HEK293 (cell line): ENCODE data around the gene ARMH3.

Source experiments
- FEZF1 ChIP-seq: fragments of 450-650 bp; formaldehyde crosslinking; IDR thresholded peaks from 2 replicates; pipeline ENCODE4 v1.5.1; 2016; ENCODE audit warnings: missing biosample characterization, missing genetic modification characterization
- HOXC10 ChIP-seq: sonication (generic); formaldehyde crosslinking; IDR thresholded peaks from 2 replicates; pipeline ENCODE4 v1.8.1; 2023; ENCODE audit warnings: mild to moderate bottlenecking, missing genetic modification reagents
- KLF7 ChIP-seq: fragments of 450-650 bp; formaldehyde crosslinking; IDR thresholded peaks from 2 replicates; pipeline ENCODE4 v1.5.1; 2016; ENCODE audit warnings: missing biosample characterization, missing genetic modification characterization, borderline replicate concordance
- SCRT1 ChIP-seq: fragments of 450-650 bp; formaldehyde crosslinking; IDR thresholded peaks from 2 replicates; pipeline ENCODE4 v1.5.1; 2016; ENCODE audit warnings: missing biosample characterization, missing genetic modification characterization, borderline replicate concordance
- ZFP69B ChIP-seq: fragments of 450-650 bp; formaldehyde crosslinking; IDR thresholded peaks from 2 replicates; pipeline ENCODE4 v1.5.1; 2016; ENCODE audit warnings: missing biosample characterization, missing genetic modification characterization
- ZNF18 ChIP-seq: fragments of 450-650 bp; formaldehyde crosslinking; IDR thresholded peaks from 2 replicates; pipeline ENCODE4 v1.5.1; 2016; ENCODE audit warnings: missing biosample characterization, missing genetic modification characterization
- ZNF202 ChIP-seq: fragments of 450-650 bp; formaldehyde crosslinking; IDR thresholded peaks from 2 replicates; pipeline ENCODE4 v1.5.1; 2016; ENCODE audit warnings: missing biosample characterization, missing genetic modification characterization, borderline replicate concordance
- ZNF221 ChIP-seq: fragments of 450-650 bp; formaldehyde crosslinking; IDR thresholded peaks from 2 replicates; pipeline ENCODE4 v1.5.1; 2017; ENCODE audit warnings: missing biosample characterization, missing genetic modification characterization, borderline replicate concordance
- ZNF223 ChIP-seq: fragments of 450-650 bp; formaldehyde crosslinking; IDR thresholded peaks from 2 replicates; pipeline ENCODE4 v1.5.1; 2016; ENCODE audit warnings: missing biosample characterization, missing genetic modification characterization
- ZNF366 ChIP-seq: fragments of 450-650 bp; formaldehyde crosslinking; conservative IDR thresholded peaks from 2 replicates; pipeline ENCODE4 v1.5.1; 2016; ENCODE audit warnings: missing biosample characterization, missing genetic modification characterization
- ZNF416 ChIP-seq: fragments of 450-650 bp; formaldehyde crosslinking; IDR thresholded peaks from 2 replicates; pipeline ENCODE4 v1.5.1; 2016; ENCODE audit warnings: missing biosample characterization, missing genetic modification characterization
- ZNF501 ChIP-seq: fragments of 450-650 bp; formaldehyde crosslinking; IDR thresholded peaks from 2 replicates; pipeline ENCODE4 v1.5.1; 2016; ENCODE audit warnings: missing biosample characterization, missing genetic modification characterization
- ZNF558 ChIP-seq: fragments of 450-650 bp; formaldehyde crosslinking; IDR thresholded peaks from 2 replicates; pipeline ENCODE4 v1.5.1; 2016; ENCODE audit warnings: missing biosample characterization, missing genetic modification characterization
- ZNF624 ChIP-seq: fragments of 450-650 bp; formaldehyde crosslinking; IDR thresholded peaks from 2 replicates; pipeline ENCODE4 v1.5.1; 2017; ENCODE audit warnings: missing biosample characterization, missing genetic modification characterization
- ZNF629 ChIP-seq: fragments of 450-650 bp; formaldehyde crosslinking; IDR thresholded peaks from 2 replicates; pipeline ENCODE4 v1.5.1; 2017; ENCODE audit warnings: missing biosample characterization, missing genetic modification characterization
- ZNF670 ChIP-seq: fragments of 450-650 bp; formaldehyde crosslinking; IDR thresholded peaks from 2 replicates; pipeline ENCODE4 v1.5.1; 2016; ENCODE audit warnings: missing biosample characterization, missing genetic modification characterization, low read depth
- ZNF701 ChIP-seq: fragments of 450-650 bp; formaldehyde crosslinking; IDR thresholded peaks from 2 replicates; pipeline ENCODE4 v1.5.1; 2016; ENCODE audit warnings: missing biosample characterization, missing genetic modification characterization
- ZNF704 ChIP-seq: fragments of 450-650 bp; formaldehyde crosslinking; IDR thresholded peaks from 2 replicates; pipeline ENCODE4 v1.5.1; 2016; ENCODE audit warnings: missing biosample characterization, missing genetic modification characterization
- TF ChIP-seq, protein P1 (sequence below): fragments of 450-650 bp; formaldehyde crosslinking; IDR thresholded peaks from 2 replicates; pipeline ENCODE4 v1.5.1; 2016; ENCODE audit warnings: missing biosample characterization, missing genetic modification characterization, low read depth
- TF ChIP-seq, protein P2 (sequence below): fragments of 450-650 bp; formaldehyde crosslinking; IDR thresholded peaks from 2 replicates; pipeline ENCODE4 v1.5.1; 2016; ENCODE audit warnings: missing biosample characterization, missing genetic modification characterization
- TF ChIP-seq, protein P3 (sequence below): fragments of 450-650 bp; formaldehyde crosslinking; IDR thresholded peaks from 2 replicates; pipeline ENCODE4 v1.5.1; 2016; ENCODE audit warnings: missing biosample characterization, missing genetic modification characterization

Gene ARMH3

GRCh38 chr10:101818119-101818871, 237.7 kb downstream of the ARMH3 start, which contains the start of gene OGA (continued):
- TF ChIP-seq, protein P1, sequence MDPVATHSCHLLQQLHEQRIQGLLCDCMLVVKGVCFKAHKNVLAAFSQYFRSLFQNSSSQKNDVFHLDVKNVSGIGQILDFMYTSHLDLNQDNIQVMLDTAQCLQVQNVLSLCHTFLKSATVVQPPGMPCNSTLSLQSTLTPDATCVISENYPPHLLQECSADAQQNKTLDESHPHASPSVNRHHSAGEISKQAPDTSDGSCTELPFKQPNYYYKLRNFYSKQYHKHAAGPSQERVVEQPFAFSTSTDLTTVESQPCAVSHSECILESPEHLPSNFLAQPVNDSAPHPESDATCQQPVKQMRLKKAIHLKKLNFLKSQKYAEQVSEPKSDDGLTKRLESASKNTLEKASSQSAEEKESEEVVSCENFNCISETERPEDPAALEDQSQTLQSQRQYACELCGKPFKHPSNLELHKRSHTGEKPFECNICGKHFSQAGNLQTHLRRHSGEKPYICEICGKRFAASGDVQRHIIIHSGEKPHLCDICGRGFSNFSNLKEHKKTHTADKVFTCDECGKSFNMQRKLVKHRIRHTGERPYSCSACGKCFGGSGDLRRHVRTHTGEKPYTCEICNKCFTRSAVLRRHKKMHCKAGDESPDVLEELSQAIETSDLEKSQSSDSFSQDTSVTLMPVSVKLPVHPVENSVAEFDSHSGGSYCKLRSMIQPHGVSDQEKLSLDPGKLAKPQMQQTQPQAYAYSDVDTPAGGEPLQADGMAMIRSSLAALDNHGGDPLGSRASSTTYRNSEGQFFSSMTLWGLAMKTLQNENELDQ (tag by site-specific recombination), result no peak
- TF ChIP-seq ZNF18 (tag by site-specific recombination) (0 out of 2 replicates have a peak, but pooled peaks have one; percentile 19), HOXC10 (CRISPR knock-in tag) (no peak), ZNF416 (tag by site-specific recombination) (no peak), SCRT1 (tag by site-specific recombination) (no peak), ZNF501 (peak; percentile 93), ZNF624 (no peak), FEZF1 (tag by site-specific recombination) (peak; percentile 83), ZNF223 (tag by site-specific recombination) (no peak), ZFP69B (0 out of 2 replicates have a peak, but pooled peaks have one; percentile 8), ZNF670 (no peak), KLF7 (no peak; the same call in 1 of the 2 replicates), ZNF629 (tag by site-specific recombination) (no peak; the same call in none of the 2 replicates), ZNF202 (tag by site-specific recombination) (no peak), ZNF701 (tag by site-specific recombination) (no peak), ZNF366 (tag by site-specific recombination) (peak; percentile 100), ZNF704 (no peak), ZNF221 (tag by site-specific recombination) (no peak), ZNF558 (tag by site-specific recombination) (no peak)
- TF ChIP-seq, protein P2, sequence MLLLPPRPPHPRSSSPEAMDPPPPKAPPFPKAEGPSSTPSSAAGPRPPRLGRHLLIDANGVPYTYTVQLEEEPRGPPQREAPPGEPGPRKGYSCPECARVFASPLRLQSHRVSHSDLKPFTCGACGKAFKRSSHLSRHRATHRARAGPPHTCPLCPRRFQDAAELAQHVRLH, result peak; percentile 47; the same call in 1 of the 2 replicates
- TF ChIP-seq, protein P3, sequence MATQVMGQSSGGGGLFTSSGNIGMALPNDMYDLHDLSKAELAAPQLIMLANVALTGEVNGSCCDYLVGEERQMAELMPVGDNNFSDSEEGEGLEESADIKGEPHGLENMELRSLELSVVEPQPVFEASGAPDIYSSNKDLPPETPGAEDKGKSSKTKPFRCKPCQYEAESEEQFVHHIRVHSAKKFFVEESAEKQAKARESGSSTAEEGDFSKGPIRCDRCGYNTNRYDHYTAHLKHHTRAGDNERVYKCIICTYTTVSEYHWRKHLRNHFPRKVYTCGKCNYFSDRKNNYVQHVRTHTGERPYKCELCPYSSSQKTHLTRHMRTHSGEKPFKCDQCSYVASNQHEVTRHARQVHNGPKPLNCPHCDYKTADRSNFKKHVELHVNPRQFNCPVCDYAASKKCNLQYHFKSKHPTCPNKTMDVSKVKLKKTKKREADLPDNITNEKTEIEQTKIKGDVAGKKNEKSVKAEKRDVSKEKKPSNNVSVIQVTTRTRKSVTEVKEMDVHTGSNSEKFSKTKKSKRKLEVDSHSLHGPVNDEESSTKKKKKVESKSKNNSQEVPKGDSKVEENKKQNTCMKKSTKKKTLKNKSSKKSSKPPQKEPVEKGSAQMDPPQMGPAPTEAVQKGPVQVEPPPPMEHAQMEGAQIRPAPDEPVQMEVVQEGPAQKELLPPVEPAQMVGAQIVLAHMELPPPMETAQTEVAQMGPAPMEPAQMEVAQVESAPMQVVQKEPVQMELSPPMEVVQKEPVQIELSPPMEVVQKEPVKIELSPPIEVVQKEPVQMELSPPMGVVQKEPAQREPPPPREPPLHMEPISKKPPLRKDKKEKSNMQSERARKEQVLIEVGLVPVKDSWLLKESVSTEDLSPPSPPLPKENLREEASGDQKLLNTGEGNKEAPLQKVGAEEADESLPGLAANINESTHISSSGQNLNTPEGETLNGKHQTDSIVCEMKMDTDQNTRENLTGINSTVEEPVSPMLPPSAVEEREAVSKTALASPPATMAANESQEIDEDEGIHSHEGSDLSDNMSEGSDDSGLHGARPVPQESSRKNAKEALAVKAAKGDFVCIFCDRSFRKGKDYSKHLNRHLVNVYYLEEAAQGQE (tag by site-specific recombination), result peak; percentile 40
- TF ChIP-seq, all 188 proteins: peak for 55
